SHP77 treated with DMSO at 0.1 percent for 48 hours (cell line): ENCODE measurements around the gene CARNS1.
"Not testable (repeated sequence)": the region's sequence is repeated elsewhere in the genome, so short reads cannot be mapped to it uniquely, and the experiment has no call there.

Source experiments
- DNase-seq: peaks from one replicate; lab custom pipeline; 2025; lab: John Stamatoyannopoulos, UW

CARNS1 gene

GRCh38 chr11:67465530-67465929 is 50.1 kb downstream of the CARNS1 start:
- not testable (repeated sequence) for DNase-seq

GRCh38 chr11:67466367-67466766 is 50.9 kb downstream of the CARNS1 start:
- DNase-seq = no peak

- no peak for DNase-seq
Measured at GRCh38 chr11:67466962-67467771, 51.7 kb downstream of the CARNS1 start.

GRCh38 chr11:67468056-67468455 is 52.6 kb downstream of the CARNS1 start:
- DNase-seq = no peak

- no peak for DNase-seq
Measured at GRCh38 chr11:67468456-67468758, 52.9 kb downstream of the CARNS1 start.

- peak; percentile 75 for DNase-seq
Measured at GRCh38 chr11:67468759-67469507, 53.5 kb downstream of the CARNS1 start, which contains the start of gene TMEM134. TSS of gene TMEM134 (minus strand) at chr11:67469251. CDS start at chr11:67469192, 59 bp downstream.

GRCh38 chr11:67469508-67469811 is 54.0 kb downstream of the CARNS1 start:
- no peak for DNase-seq

- no peak for DNase-seq
Measured at GRCh38 chr11:67470337-67471002, 55.0 kb downstream of the CARNS1 start.

- no peak for DNase-seq
Measured at GRCh38 chr11:67472882-67473281, 57.4 kb downstream of the CARNS1 start.
